Choroid plexus epithelial cell (primary cell): ENCODE results near the gene PIK3CD.
"Not testable (repeated sequence)": the region's sequence is repeated elsewhere in the genome, so short reads cannot be mapped to it uniquely, and the experiment has no call there.

Experiments
- DNase-seq: peaks from one replicate; pipeline ENCODE4 v3.0.0-alpha.2; 2010; ENCODE audit warnings: low read depth
- H3K4me3 ChIP-seq: 2 replicates; pipeline ENCODE4 v1.5.1; 2011; ENCODE audit warnings: low read depth, mild to moderate bottlenecking, control low read depth, low read length, moderate library complexity
- CTCF ChIP-seq: conservative IDR thresholded peaks from 2 replicates; pipeline ENCODE4 v1.5.1; 2011; ENCODE audit warnings: low read depth, mild to moderate bottlenecking, control low read depth, inconsistent platforms, low read length, moderate library complexity

PIK3CD gene

GRCh38 chr1:9624081-9624480, 27.4 kb upstream of the PIK3CD start:
- H3K4me3 ChIP-seq = no peak overlapping the region
- no peak for DNase-seq
- TF ChIP-seq CTCF = no peak

- H3K4me3 ChIP-seq, DNase-seq: not testable (repeated sequence)
These were observed 26.5 kb upstream of the PIK3CD start for GRCh38 chr1:9625030-9625429.

GRCh38 chr1:9626201-9626608, 25.3 kb upstream of the PIK3CD start:
- H3K4me3 ChIP-seq = no peak overlapping the region
- no peak for TF ChIP-seq CTCF
- DNase-seq = no peak

GRCh38 chr1:9628541-9629444, 22.7 kb upstream of the PIK3CD start:
- DNase-seq = no peak
- H3K4me3 ChIP-seq = no peak overlapping the region
- TF ChIP-seq CTCF = no peak

- TF ChIP-seq CTCF = no peak
- no peak overlapping the region for H3K4me3 ChIP-seq
- DNase-seq = peak; percentile 11
These were observed 21.9 kb upstream of the PIK3CD start for GRCh38 chr1:9629445-9630201.

- no peak for TF ChIP-seq CTCF
- no peak overlapping the region for H3K4me3 ChIP-seq
- DNase-seq = no peak
These were observed 21.0 kb upstream of the PIK3CD start for GRCh38 chr1:9630331-9631111.

GRCh38 chr1:9631613-9632012, 19.9 kb upstream of the PIK3CD start:
- DNase-seq = no peak
- H3K4me3 ChIP-seq = no peak overlapping the region
- TF ChIP-seq CTCF = no peak
